ENCODE measurements around the gene ETNPPL.

DNA sequence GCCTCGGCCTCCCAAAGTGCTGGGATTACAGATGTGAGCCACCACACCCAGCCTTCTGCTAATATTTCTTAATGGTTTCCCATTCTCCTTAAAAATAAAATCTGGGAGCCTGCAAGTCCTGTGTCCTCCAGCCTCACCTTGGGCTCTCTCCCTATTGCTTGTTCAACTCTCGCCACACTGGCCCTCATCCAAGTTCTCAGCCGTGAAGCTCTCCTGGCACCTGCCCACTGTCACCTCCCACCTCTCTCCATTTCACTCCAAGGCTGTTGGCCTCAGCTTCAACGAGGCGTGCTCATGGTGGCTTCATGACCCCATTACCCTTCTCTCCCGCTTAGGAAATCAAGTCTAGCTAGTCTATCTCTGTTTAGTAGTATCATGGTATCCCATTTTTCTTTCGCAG lies 9.5 kb upstream of the ETNPPL start:
- no peak for TF ChIP-seq EZH2 (IDR thresholded peaks at IDR 0.05; ENCODE audit: low read length, unreplicated experiment)
- TF ChIP-seq, protein P1, sequence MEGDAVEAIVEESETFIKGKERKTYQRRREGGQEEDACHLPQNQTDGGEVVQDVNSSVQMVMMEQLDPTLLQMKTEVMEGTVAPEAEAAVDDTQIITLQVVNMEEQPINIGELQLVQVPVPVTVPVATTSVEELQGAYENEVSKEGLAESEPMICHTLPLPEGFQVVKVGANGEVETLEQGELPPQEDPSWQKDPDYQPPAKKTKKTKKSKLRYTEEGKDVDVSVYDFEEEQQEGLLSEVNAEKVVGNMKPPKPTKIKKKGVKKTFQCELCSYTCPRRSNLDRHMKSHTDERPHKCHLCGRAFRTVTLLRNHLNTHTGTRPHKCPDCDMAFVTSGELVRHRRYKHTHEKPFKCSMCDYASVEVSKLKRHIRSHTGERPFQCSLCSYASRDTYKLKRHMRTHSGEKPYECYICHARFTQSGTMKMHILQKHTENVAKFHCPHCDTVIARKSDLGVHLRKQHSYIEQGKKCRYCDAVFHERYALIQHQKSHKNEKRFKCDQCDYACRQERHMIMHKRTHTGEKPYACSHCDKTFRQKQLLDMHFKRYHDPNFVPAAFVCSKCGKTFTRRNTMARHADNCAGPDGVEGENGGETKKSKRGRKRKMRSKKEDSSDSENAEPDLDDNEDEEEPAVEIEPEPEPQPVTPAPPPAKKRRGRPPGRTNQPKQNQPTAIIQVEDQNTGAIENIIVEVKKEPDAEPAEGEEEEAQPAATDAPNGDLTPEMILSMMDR (conservative IDR thresholded peaks at IDR 0.05; ENCODE audit: low read depth, low read length): no peak
